Bronchial epithelial cell (primary cell): ENCODE results near the gene GH1. TPM values are rescaled to one million over a fixed set of nuclear protein-coding genes. Genes with fewer than 3 reads are reported as not detected.
"Not testable (repeated sequence)": the region's sequence is repeated elsewhere in the genome, so short reads cannot be mapped to it uniquely, and the experiment has no call there.

ENCODE experiments used
- DNase-seq: peaks from one replicate; pipeline ENCODE4 v3.0.0-alpha.2; 2010; ENCODE audit warnings: low read depth
- FAIRE-seq: peaks from 2 replicates; lab custom pipeline; 2011; peaks lifted over from hg19 to GRCh38; lab: Jason Lieb, UNC
- H3K27me3 ChIP-seq: 2 replicates; pipeline ENCODE4 v1.5.1; 2011; ENCODE audit warnings: low read length; ENCODE audit not compliant: control insufficient read depth, insufficient read depth
- H3K36me3 ChIP-seq: 2 replicates; pipeline ENCODE4 v1.5.1; 2011; ENCODE audit warnings: low read length; ENCODE audit not compliant: control insufficient read depth, insufficient read depth
- H3K4me3 ChIP-seq: 2 replicates; pipeline ENCODE4 v1.5.1; 2011; ENCODE audit warnings: mild to moderate bottlenecking, low read depth, low read length, control low read depth
- total RNA-seq: library from RNA; depleted of rRNA; stranded (reverse); fragments of >200 nt; gene quantifications from 2 replicates; pipeline ENCODE4 v1.2.1, GENCODE V29; 2014
- TF ChIP-seq, protein P1 (sequence below): IDR thresholded peaks from 2 replicates; pipeline ENCODE4 v1.5.1; 2011; ENCODE audit warnings: mild to moderate bottlenecking, moderate library complexity, low read length, control low read depth, inconsistent platforms; ENCODE audit not compliant: insufficient read depth, severe bottlenecking

The GH1 gene
- total RNA-seq, 1 donor from 2014 or later, result not detected

DNA sequence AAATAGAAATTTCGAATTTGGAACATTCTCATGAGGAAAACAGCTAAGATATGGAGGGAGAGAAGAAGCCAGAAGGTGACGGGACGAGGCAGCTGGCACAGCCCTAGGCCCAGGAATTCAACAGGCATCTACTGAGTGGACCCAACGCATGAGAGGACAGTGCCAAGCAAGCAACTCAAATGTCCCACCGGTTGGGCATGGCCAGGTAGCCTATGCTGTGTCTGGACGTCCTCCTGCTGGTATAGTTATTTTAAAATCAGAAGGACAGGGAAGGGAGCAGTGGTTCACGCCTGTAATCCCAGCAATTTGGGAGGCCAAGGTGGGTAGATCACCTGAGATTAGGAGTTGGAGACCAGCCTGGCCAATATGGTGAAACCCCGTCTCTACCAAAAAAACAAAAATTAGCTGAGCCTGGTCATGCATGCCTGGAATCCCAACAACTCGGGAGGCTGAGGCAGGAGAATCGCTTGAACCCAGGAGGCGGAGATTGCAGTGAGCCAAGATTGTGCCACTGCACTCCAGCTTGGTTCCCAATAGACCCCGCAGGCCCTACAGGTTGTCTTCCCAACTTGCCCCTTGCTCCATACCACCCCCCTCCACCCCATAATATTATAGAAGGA lies 2.0 kb downstream of the GH1 start:
- DNase-seq (no peak), FAIRE-seq (no peak)
- TF ChIP-seq, protein P1, sequence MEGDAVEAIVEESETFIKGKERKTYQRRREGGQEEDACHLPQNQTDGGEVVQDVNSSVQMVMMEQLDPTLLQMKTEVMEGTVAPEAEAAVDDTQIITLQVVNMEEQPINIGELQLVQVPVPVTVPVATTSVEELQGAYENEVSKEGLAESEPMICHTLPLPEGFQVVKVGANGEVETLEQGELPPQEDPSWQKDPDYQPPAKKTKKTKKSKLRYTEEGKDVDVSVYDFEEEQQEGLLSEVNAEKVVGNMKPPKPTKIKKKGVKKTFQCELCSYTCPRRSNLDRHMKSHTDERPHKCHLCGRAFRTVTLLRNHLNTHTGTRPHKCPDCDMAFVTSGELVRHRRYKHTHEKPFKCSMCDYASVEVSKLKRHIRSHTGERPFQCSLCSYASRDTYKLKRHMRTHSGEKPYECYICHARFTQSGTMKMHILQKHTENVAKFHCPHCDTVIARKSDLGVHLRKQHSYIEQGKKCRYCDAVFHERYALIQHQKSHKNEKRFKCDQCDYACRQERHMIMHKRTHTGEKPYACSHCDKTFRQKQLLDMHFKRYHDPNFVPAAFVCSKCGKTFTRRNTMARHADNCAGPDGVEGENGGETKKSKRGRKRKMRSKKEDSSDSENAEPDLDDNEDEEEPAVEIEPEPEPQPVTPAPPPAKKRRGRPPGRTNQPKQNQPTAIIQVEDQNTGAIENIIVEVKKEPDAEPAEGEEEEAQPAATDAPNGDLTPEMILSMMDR, result no peak
- Histone ChIP-seq H3K27me3 (peaks cover 7% of the 10 kb centered on the region), H3K4me3 (no peak overlapping the region), H3K36me3 (no peaks in the 10 kb centered on the region)

DNA sequence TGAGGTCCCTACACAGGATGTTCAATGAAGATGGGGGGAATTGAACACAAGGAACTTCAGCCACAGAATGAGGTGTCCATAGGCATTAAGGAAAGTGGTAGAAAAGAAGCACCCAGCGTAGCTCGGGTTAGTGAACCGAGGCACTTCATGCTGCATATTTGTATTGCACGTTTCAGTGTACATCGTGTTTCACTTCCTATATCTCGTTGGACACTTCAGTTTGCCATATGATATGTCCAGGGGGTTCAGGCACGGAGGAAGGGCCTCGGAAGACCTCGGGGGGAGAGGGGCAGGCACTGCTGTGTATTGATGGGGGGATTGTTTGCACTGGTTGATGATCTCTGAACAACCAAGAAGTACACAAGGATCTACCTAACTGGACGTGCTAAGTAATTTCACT lies 2.9 kb downstream of the GH1 start:
- FAIRE-seq, H3K36me3 ChIP-seq, H3K27me3 ChIP-seq, DNase-seq, H3K4me3 ChIP-seq: not testable (repeated sequence)

GRCh38 chr17:63914471-63914870 lies 4.2 kb downstream of the GH1 start:
- TF ChIP-seq, protein P1, result no peak
- Histone ChIP-seq H3K4me3 (no peak overlapping the region), H3K27me3 (peaks cover 8% of the 10 kb centered on the region), H3K36me3 (no peaks in the 10 kb centered on the region)
- DNase-seq, result no peak
- no peak for FAIRE-seq

DNA sequence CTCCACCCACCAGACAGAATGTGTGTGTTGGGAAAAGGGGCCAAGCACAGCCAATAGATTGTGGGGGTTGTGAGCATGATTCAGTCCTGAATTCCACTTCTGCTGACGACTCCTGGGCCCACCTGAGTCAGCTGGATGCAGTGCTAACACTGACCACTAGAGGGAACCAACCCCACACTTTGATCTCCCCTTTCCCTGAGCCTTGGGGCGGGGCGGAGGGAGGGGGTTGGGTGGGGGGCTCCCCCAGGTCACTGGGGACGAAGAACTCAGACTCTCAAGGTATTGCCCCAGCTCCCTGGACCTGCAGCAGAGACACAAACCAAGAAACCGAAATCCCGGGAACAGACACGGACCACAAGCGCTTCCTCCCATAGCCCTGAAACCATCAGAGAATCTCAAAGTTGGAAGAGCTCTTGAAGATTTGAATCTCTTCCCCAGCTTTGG lies 7.0 kb downstream of the GH1 start:
- Histone ChIP-seq H3K4me3 (no peak overlapping the region), H3K36me3 (no peaks in the 10 kb centered on the region), H3K27me3 (peaks cover 6% of the 10 kb centered on the region)
- DNase-seq (peak; percentile 29), FAIRE-seq (no peak)
- TF ChIP-seq, protein P1, result peak; percentile 76

GRCh38 chr17:63911041-63911635 lies 7.5 kb downstream of the GH1 start, which contains the start of gene CSHL1:
Gene CSHL1 (minus strand): TSS chr17:63911258. CDS start chr17:63911196, 62 bp downstream.
- Histone ChIP-seq H3K36me3 (no peaks in the 10 kb centered on the region), H3K27me3 (peaks cover 6% of the 10 kb centered on the region), H3K4me3 (no peak within 1 kb of the TSS)
- FAIRE-seq (no peak), DNase-seq (no peak)
- TF ChIP-seq, protein P1, result no peak

DNA sequence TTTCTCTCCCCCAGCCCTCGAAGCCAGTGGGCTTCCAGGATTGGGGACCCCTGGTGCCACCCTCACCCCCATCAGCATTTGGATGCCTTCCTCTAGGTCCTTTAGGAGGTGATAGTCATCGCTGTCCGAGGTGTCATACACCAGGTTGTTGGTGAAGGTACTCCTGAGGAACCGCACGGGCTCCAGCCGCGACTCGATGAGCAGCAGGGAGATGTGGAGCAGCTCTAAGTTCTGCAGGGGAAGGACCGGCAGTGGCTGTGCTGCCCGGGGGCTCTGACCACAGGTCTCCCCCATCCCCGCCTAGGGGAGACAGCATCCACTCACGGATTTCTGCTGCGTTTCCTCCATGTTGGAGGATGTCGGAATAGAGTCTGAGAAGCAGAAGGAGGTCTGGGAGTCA lies 8.5 kb downstream of the GH1 start:
- TF ChIP-seq, protein P1, result no peak
- no peak overlapping the region for H3K4me3 ChIP-seq
- FAIRE-seq, result no peak

GRCh38 chr17:63909586-63909985 lies 9.1 kb downstream of the GH1 start:
- not testable (repeated sequence) for DNase-seq

More for the DNA sequence above, 8.5 kb downstream of the GH1 start:
- H3K36me3 ChIP-seq, result no peaks in the 10 kb centered on the region
- DNase-seq, result no peak
- peaks cover 6% of the 10 kb centered on the region for H3K27me3 ChIP-seq

More at GRCh38 chr17:63909586-63909985, 9.1 kb downstream of the GH1 start:
- not testable (repeated sequence) for H3K27me3 ChIP-seq, H3K36me3 ChIP-seq, FAIRE-seq, H3K4me3 ChIP-seq
